Lung (tissue), 12 donors: ENCODE measurements around the gene LRIT3. TPM values are rescaled to one million over a fixed set of nuclear protein-coding genes. Genes with fewer than 3 reads are reported as not detected.

ENCODE experiments used
- ATAC-seq: fragments of 200-7000 bp; cut with Tn5 transposase; one replicate; pipeline ENCODE4 v1.9.1; 2020; ENCODE audit warnings: moderate number of reproducible peaks; ENCODE audit not compliant: insufficient read depth, low FRiP score
- DNase-seq, 3 donors: peaks; one replicate each; pipeline ENCODE4 v3.0.0-alpha.2; 2013 to 2017
- H3K27ac ChIP-seq, 2 donors: one replicate each; pipeline ENCODE4 v1.5.1; 2013; ENCODE audit warnings: mild to moderate bottlenecking in 2 of 2, moderate library complexity in 2 of 2, control low read depth in 1 of 2, inconsistent platforms in 1 of 2, low read depth in 1 of 2, low read length in 1 of 2
- H3K27me3 ChIP-seq, 3 donors: one replicate each; pipeline ENCODE4 v1.5.1; 2013; ENCODE audit warnings: low read length in 2 of 3; ENCODE audit not compliant: control insufficient read depth in 3 of 3, insufficient read depth in 3 of 3
- H3K36me3 ChIP-seq, 4 donors: one replicate each; pipeline ENCODE4 v1.5.1; 2013; ENCODE audit warnings: low read length in 4 of 4, mild to moderate bottlenecking in 1 of 4, moderate library complexity in 1 of 4; ENCODE audit not compliant: control insufficient read depth in 4 of 4, insufficient read depth in 4 of 4
- H3K4me1 ChIP-seq, 5 donors: one replicate each; pipeline ENCODE4 v1.5.1; 2013; ENCODE audit warnings: low read length in 5 of 5, mild to moderate bottlenecking in 2 of 5, moderate library complexity in 1 of 5; ENCODE audit not compliant: control insufficient read depth in 5 of 5, insufficient read depth in 5 of 5
- H3K4me3 ChIP-seq: one replicate; pipeline ENCODE4 v1.5.1; 2013; ENCODE audit warnings: mild to moderate bottlenecking, control low read depth, moderate library complexity
- H3K9ac ChIP-seq, 2 donors: one replicate each; pipeline ENCODE4 v1.5.1; 2013; ENCODE audit warnings: low read length in 2 of 2, control low read depth in 1 of 2; ENCODE audit not compliant: insufficient read depth in 1 of 2
- H3K9me3 ChIP-seq, 4 donors: one replicate each; pipeline ENCODE4 v1.5.1; 2013; ENCODE audit warnings: low read length in 3 of 4, mild to moderate bottlenecking in 1 of 4, moderate library complexity in 1 of 4; ENCODE audit not compliant: control insufficient read depth in 4 of 4, insufficient read depth in 3 of 4
- CTCF ChIP-seq: IDR thresholded peaks from 2 replicates; pipeline ENCODE4 v1.5.1; 2012; ENCODE audit warnings: mild to moderate bottlenecking; ENCODE audit errors: control extremely low read depth, extremely low read depth
- whole genome bisulfite sequencing, 2 donors: extraction: QIAGEN DNeasy Blood & Tissue Kit; methylation state at CpG; one replicate each; pipeline ENCODE4 v1.1.7; 2013; 5-methylcytosine and 5-hydroxymethylcytosine counted together
- polyA plus RNA-seq, 2 donors: library from polyadenylated mRNA; stranded (reverse); fragments of 200-250 nt; gene quantifications; one replicate each; pipeline ENCODE4 v1.2.1, GENCODE V29; 2013
- total RNA-seq, 2 donors: library from RNA; depleted of rRNA in 1 of 2; stranded (reverse); fragments of >200 nt in 1 of 2; gene quantifications; one replicate each; pipeline ENCODE4 v1.2.1, GENCODE V29; 2014 to 2021
- donor health status: control.
- donor health status: control.
- donor health status: Bipolar disorder and iron deficiency.
- donor health status: healthy.
- donor health status: DM: yes; HTN: yes; CAD: no.

The LRIT3 gene
- total and polyA plus RNA-seq, 4 donors = 0.10 to 0.37 (median 0.27) TPM

- Histone ChIP-seq H3K9ac (no peak overlapping the region), H3K36me3 (peaks cover 5 to 24% (median 10%) of the 10 kb centered on the region in 4 donors), H3K4me3 (no peak overlapping the region), H3K27ac (no peak overlapping the region), H3K9me3 (no peaks in the 10 kb centered on the region), H3K27me3 (no peaks in the 10 kb centered on the region), H3K4me1 (peaks cover 0 to 9% (median 5%) of the 10 kb centered on the region in 5 donors)
- 62 to 68% methylated on average over 2 of the region's 2 CpGs for WGBS, 2 donors
- ATAC-seq (no peak), DNase-seq (no peak)
- no peak for TF ChIP-seq CTCF
These were observed 26.7 kb upstream of the LRIT3 start for GRCh38 chr4:109821185-109821584.

- Histone ChIP-seq H3K4me3 (no peak overlapping the region), H3K27ac (no peak overlapping the region), H3K27me3 (no peaks in the 10 kb centered on the region), H3K4me1 (no peaks in the 10 kb centered on the region), H3K36me3 (peaks cover 0 to 11% (median 4%) of the 10 kb centered on the region in 4 donors), H3K9me3 (no peaks in the 10 kb centered on the region), H3K9ac (no peak overlapping the region)
- ATAC-seq (no peak), DNase-seq (peak in 2 of 3 donors; percentile 35 to 41)
- peak; percentile 22 for TF ChIP-seq CTCF
These were observed 21.2 kb upstream of the LRIT3 start for GRCh38 chr4:109826719-109827118.

- ATAC-seq (no peak), DNase-seq (no peak)
- H3K9me3 ChIP-seq = no peaks in the 10 kb centered on the region
- H3K4me3 ChIP-seq = no peak within 1 kb of the TSS
- H3K4me1 ChIP-seq = no peaks in the 10 kb centered on the region
- no peaks in the 10 kb centered on the region for H3K27me3 ChIP-seq
- WGBS, 2 donors = 98 to 99% methylated on average over 2 of the region's 2 CpGs
- no peak for TF ChIP-seq CTCF
- no peak within 1 kb of the TSS for H3K9ac ChIP-seq
- no peak within 1 kb of the TSS for H3K27ac ChIP-seq
- H3K36me3 ChIP-seq = peaks cover 0 to 8% (median 3%) of the 10 kb centered on the region in 4 donors
These were observed 20.2 kb upstream of the LRIT3 start, which contains the start of gene RRH for GRCh38 chr4:109827672-109828071. Gene RRH (plus strand): TSS chr4:109827972. CDS start chr4:109828028, 56 bp downstream.

GRCh38 chr4:109833756-109834155 lies 14.2 kb upstream of the LRIT3 start:
- Histone ChIP-seq H3K4me3 (no peak overlapping the region), H3K9me3 (no peaks in the 10 kb centered on the region), H3K27me3 (no peaks in the 10 kb centered on the region), H3K9ac (no peak overlapping the region), H3K36me3 (peaks cover 0 to 2% (median 0%) of the 10 kb centered on the region in 4 donors), H3K27ac (no peak overlapping the region), H3K4me1 (no peaks in the 10 kb centered on the region)
- ATAC-seq (no peak), DNase-seq (no peak)
- 84 to 93% methylated on average over 4 of the region's 4 CpGs for WGBS, 2 donors
- no peak for TF ChIP-seq CTCF
